PC-3 (cell line): ENCODE measurements around the gene BCAS3. TPM values are rescaled to one million over a fixed set of nuclear protein-coding genes. Genes with fewer than 3 reads are reported as not detected.

Experiments
- ATAC-seq: fragments of 200-7000 bp; cut with Tn5 transposase; 2 replicates; pipeline ENCODE4 v1.9.1; 2020; ENCODE audit warnings: mild to moderate bottlenecking, moderate library complexity
- BruUV-seq: library from RNA; stranded (reverse); fragments of 400-500 nt; replicated peaks from 2 replicates; lab custom pipeline; 2021; lab: Mats Ljungman, UMichigan
- CTCF ChIA-PET: fragments of 300-600 bp; sonication (Branson Sonifier 250); formaldehyde crosslinking; loops from one replicate; lab custom pipeline; 2022; ENCODE audit warnings: antibody characterized with exemption; lab: Charles Lee
- POLR2A ChIA-PET: fragments of 300-600 bp; sonication (Branson Sonifier 250); formaldehyde crosslinking; loops from one replicate; lab custom pipeline; 2022; ENCODE audit warnings: antibody characterized with exemption; ENCODE audit not compliant: unreplicated experiment; lab: Charles Lee
- DNase-seq: peaks from one replicate; pipeline ENCODE4 v3.0.0-alpha.2; 2015
- H2AFZ ChIP-seq: fragments of 300-600 bp; sonication (generic); 2 replicates; pipeline ENCODE4 v1.6.0; 2016; ENCODE audit warnings: antibody characterized with exemption, low read length
- H3F3A ChIP-seq: fragments of 300-600 bp; sonication (generic); one replicate; pipeline ENCODE4 v1.6.0; 2017; ENCODE audit warnings: antibody characterized with exemption, low read length, control low read depth, mild to moderate bottlenecking; ENCODE audit not compliant: unreplicated experiment
- H3K27ac ChIP-seq: fragments of 300-600 bp; sonication (generic); 2 replicates; pipeline ENCODE4 v1.5.1; 2016; ENCODE audit warnings: mild to moderate bottlenecking, low read length
- H3K27me3 ChIP-seq: fragments of 300-600 bp; sonication (generic); 2 replicates; pipeline ENCODE4 v1.6.1; 2016; ENCODE audit warnings: low read length, mixed read lengths
- H3K36me3 ChIP-seq: fragments of 300-600 bp; sonication (generic); 2 replicates; pipeline ENCODE4 v1.6.1; 2016; ENCODE audit warnings: low read depth, mixed run types, low read length, mixed read lengths
- H3K4me1 ChIP-seq: fragments of 300-600 bp; sonication (generic); 2 replicates; pipeline ENCODE4 v1.5.1; 2016; ENCODE audit warnings: low read length; ENCODE audit not compliant: insufficient read depth
- H3K4me2 ChIP-seq: fragments of 300-600 bp; sonication (generic); 2 replicates; pipeline ENCODE4 v1.6.0; 2016; ENCODE audit warnings: low read length
- H3K4me3 ChIP-seq: fragments of 300-600 bp; sonication (generic); 2 replicates; pipeline ENCODE4 v1.5.1; 2016; ENCODE audit warnings: mild to moderate bottlenecking, low read length, mixed read lengths
- H3K79me2 ChIP-seq: fragments of 300-600 bp; sonication (generic); 2 replicates; pipeline ENCODE4 v1.6.1; 2017; ENCODE audit warnings: low read length, mixed read lengths
- H3K9ac ChIP-seq: fragments of 300-600 bp; sonication (generic); 2 replicates; pipeline ENCODE4 v1.6.0; 2016; ENCODE audit warnings: mild to moderate bottlenecking, low read length
- H3K9me2 ChIP-seq: fragments of 300-600 bp; sonication (generic); replicated peaks from 2 replicates; pipeline ENCODE4 v1.6.1; 2016; ENCODE audit warnings: mixed run types, low read length, mixed read lengths
- H3K9me3 ChIP-seq: fragments of 300-600 bp; sonication (generic); 2 replicates; pipeline ENCODE4 v1.6.1; 2016; ENCODE audit warnings: low read length, mixed read lengths
- H4K20me1 ChIP-seq: fragments of 300-600 bp; sonication (generic); 2 replicates; pipeline ENCODE4 v1.6.1; 2016; ENCODE audit warnings: low read length, mixed read lengths
- CTCF ChIP-seq: fragments of 300-600 bp; sonication (generic); conservative IDR thresholded peaks from 2 replicates; pipeline ENCODE4 v1.5.1; 2017; ENCODE audit warnings: antibody characterized with exemption, low read depth, mild to moderate bottlenecking, low read length
- EZH2 ChIP-seq: fragments of 300-600 bp; sonication (generic); IDR thresholded peaks from one replicate; pipeline ENCODE4 v1.6.1; 2017; ENCODE audit warnings: antibody characterized with exemption, mild to moderate bottlenecking, low read length; ENCODE audit not compliant: unreplicated experiment
- EZH2phosphoT487 ChIP-seq: fragments of 300-600 bp; sonication (generic); IDR thresholded peaks from 2 replicates; pipeline ENCODE4 v1.6.1; 2018; ENCODE audit warnings: mild to moderate bottlenecking, antibody characterized with exemption, low read length, borderline replicate concordance
- intact Hi-C: fragments of 100-400 bp; cut with micrococcal nuclease; formaldehyde crosslinking; loops from 2 replicates; pipeline ENCODE4 v1.9.0; 2023
- total RNA-seq: library from RNA; depleted of rRNA; stranded (reverse); fragments of >200 nt; gene quantifications from 2 replicates; pipeline ENCODE4 v1.2.3, GENCODE V29; 2014

The BCAS3 gene
- total RNA-seq, 1 experiment from 2014 or later = 25.9 TPM

GRCh38 chr17:61340431-61341209, 663.0 kb downstream of the BCAS3 start:
- DNase-seq (peak; percentile 56), ATAC-seq (no peak)
- Histone ChIP-seq H3K27me3 (no peaks in the 10 kb centered on the region), H3K4me1 (peaks cover 53% of the 10 kb centered on the region), H4K20me1 (no peaks in the 10 kb centered on the region), H2AFZ (no peak overlapping the region), H3K4me2 (0 out of 2 replicates have a peak overlapping the region, but pooled peaks have one; percentile 26), H3K9me3 (no peaks in the 10 kb centered on the region), H3K4me3 (no peak overlapping the region), H3K9me2 (no peaks in the 10 kb centered on the region), H3F3A (peaks cover 22% of the 10 kb centered on the region), H3K79me2 (no peaks in the 10 kb centered on the region), H3K36me3 (no peaks in the 10 kb centered on the region), H3K27ac (no peak overlapping the region), H3K9ac (no peak overlapping the region)
- TF ChIP-seq EZH2 (no peak), EZH2phosphoT487 (no peak), CTCF (no peak)
- no TSS peak for BruUV-seq
- intact Hi-C loops = no loop called here
- ChIA-PET CTCF (no interaction called here), POLR2A (no interaction called here)

- Histone ChIP-seq H3K36me3 (no peaks in the 10 kb centered on the region), H3K27ac (no peak overlapping the region), H2AFZ (no peak overlapping the region), H3K27me3 (no peaks in the 10 kb centered on the region), H3F3A (peaks cover 7% of the 10 kb centered on the region), H4K20me1 (no peaks in the 10 kb centered on the region), H3K4me1 (peaks cover 25% of the 10 kb centered on the region), H3K9me2 (no peaks in the 10 kb centered on the region), H3K79me2 (no peaks in the 10 kb centered on the region), H3K9ac (no peak overlapping the region), H3K4me3 (no peak overlapping the region), H3K9me3 (no peaks in the 10 kb centered on the region), H3K4me2 (no peak overlapping the region)
- ChIA-PET POLR2A (no interaction called here), CTCF (no interaction called here)
- TF ChIP-seq CTCF (no peak), EZH2 (no peak)
- ATAC-seq (no peak), DNase-seq (no peak)
- no TSS peak for BruUV-seq
- intact Hi-C loops = no loop called here
These were observed 665.9 kb downstream of the BCAS3 start for GRCh38 chr17:61343576-61343975.

GRCh38 chr17:61345061-61345460, 667.4 kb downstream of the BCAS3 start:
- Histone ChIP-seq H3K9ac (no peak overlapping the region), H3K79me2 (no peaks in the 10 kb centered on the region), H3K27me3 (no peaks in the 10 kb centered on the region), H3K36me3 (no peaks in the 10 kb centered on the region), H3K9me2 (no peaks in the 10 kb centered on the region), H3K4me3 (no peak overlapping the region), H3K9me3 (no peaks in the 10 kb centered on the region), H3F3A (no peaks in the 10 kb centered on the region), H2AFZ (no peak overlapping the region), H3K4me2 (no peak overlapping the region), H4K20me1 (no peaks in the 10 kb centered on the region), H3K4me1 (peaks cover 10% of the 10 kb centered on the region), H3K27ac (no peak overlapping the region)
- BruUV-seq = no TSS peak
- POLR2A ChIA-PET = no interaction called here
- intact Hi-C loops = no loop called here
- DNase-seq (no peak), ATAC-seq (no peak)
- TF ChIP-seq CTCF (no peak), EZH2 (no peak), EZH2phosphoT487 (no peak)
- CTCF ChIA-PET = no interaction called here
